Measurements from ENCODE around the gene RARA.
A peak's percentile ranks its signal among the peaks of the same experiment; 100 is the strongest.

RARA gene

DNA sequence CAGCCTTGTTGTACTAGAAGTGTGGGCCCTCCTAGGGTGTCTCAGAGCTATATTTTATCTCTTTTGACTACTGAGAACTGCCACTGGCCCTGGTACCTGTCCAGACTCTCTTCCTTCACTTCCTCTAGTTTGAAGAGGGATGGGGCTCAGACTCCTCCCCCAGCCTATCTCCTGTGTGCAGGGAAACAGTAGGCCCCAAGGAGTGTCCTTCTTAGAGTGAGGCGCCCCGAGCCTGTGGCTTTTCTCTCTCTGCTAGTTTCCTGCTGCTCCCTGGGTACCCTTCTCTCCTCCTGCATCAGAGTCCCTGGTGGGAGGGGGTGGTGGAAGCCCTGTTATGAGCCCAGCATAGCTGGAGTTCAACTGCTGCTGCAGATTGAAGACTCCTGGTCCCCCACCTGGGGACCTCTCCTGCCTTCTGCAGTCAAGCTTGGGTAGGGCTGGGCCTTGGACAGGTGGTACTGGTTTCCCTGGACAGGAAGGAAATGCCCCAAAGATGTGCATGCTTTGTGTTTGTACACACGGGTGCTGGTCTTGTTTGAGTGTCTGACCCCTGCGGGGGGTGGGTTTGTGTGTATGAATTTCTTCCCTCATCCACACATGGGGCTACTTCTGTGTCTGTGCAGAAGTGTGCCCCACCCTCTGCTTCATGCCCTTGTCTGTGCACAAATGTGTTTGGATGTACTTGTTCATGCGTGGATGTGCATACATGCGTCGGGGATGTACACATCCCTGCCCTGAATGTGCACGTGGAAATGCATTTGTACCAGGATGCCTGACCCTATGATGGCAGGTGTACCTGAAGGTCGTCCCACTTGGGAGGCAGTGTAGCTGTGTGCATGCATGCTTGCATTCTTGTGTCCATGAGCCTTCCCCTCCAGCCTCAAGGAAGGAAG lies 6.9 kb downstream of the RARA start:
- POLR2A ChIA-PET = interaction anchor here (0.6 to 4.3 kb wide), 3 partner anchors 11 to 236 kb away, joined by 4 to 35 read pairs (median 4); no protein-coding TSS in a partner anchor

DNA sequence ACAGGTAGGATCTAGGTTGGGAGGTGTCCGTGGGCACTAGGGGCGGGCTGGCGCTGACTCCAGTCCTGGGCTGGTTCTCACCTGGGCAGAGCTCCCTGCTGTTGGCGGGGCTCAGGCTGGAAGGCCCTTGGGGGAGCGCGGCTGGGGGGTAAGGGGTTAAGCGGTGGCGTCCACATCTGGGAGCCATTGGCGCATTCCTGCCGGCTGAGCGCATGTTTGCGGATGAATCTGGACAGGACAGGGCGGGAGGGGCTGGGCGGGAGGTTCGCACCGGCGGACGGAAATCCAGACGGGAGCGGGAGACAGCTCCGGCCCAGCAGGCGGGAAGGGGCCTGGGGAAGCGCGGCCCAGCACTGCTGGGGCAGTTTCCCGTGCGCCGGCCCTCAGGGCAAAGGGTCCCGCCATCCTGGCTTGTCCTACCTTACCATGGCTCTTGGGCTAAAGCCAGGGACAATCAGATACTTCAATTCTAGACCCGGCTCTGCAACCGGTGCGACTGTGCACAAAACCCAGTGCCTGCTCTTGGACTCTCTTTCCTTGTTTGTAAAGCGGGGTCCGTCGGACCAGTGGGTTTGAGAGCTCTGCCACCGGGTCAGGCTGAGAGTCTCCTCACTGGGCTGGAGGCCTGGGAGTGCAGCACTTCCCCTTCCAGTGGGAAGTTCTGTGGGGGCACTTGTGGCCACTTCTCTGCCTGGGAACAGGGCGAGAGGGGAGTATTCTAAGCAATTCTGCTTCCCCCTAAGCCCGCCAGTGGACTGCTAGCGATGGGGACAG lies 7.8 kb downstream of the RARA start:
- peak overlapping the region; percentile 60 for H3K4me3 ChIP-seq (ENCODE audit: low read depth, low read length)
- ChIA-PET CTCF (interaction anchor here (0.6 to 4.0 kb wide), 21 partner anchors 11 to 308 kb away, joined by 3 to 110 read pairs (median 4); partner anchors contain the start of gene RARA), POLR2A (interaction anchor here (0.6 to 4.3 kb wide), 5 partner anchors 12 to 1579 kb away, joined by 3 to 35 read pairs (median 3); no protein-coding TSS in a partner anchor)
- TF ChIP-seq, protein P1, sequence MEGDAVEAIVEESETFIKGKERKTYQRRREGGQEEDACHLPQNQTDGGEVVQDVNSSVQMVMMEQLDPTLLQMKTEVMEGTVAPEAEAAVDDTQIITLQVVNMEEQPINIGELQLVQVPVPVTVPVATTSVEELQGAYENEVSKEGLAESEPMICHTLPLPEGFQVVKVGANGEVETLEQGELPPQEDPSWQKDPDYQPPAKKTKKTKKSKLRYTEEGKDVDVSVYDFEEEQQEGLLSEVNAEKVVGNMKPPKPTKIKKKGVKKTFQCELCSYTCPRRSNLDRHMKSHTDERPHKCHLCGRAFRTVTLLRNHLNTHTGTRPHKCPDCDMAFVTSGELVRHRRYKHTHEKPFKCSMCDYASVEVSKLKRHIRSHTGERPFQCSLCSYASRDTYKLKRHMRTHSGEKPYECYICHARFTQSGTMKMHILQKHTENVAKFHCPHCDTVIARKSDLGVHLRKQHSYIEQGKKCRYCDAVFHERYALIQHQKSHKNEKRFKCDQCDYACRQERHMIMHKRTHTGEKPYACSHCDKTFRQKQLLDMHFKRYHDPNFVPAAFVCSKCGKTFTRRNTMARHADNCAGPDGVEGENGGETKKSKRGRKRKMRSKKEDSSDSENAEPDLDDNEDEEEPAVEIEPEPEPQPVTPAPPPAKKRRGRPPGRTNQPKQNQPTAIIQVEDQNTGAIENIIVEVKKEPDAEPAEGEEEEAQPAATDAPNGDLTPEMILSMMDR (IDR thresholded peaks at IDR 0.05; ENCODE audit: insufficient read depth, low read length, missing control alignments) = no peak
- DNase-seq (ENCODE audit: low read depth, low spot score) = no peak

More for the DNA sequence above, 6.9 kb downstream of the RARA start:
- TF ChIP-seq, protein P1 (IDR thresholded peaks at IDR 0.05; ENCODE audit: insufficient read depth, low read length, missing control alignments) = no peak
- CTCF ChIA-PET = interaction anchor here (0.7 to 4.0 kb wide), 11 partner anchors 10 to 99 kb away, joined by 3 to 110 read pairs (median 10); partner anchors contain the start of gene RARA
- no peak for DNase-seq (ENCODE audit: low read depth, low spot score)
- no peak overlapping the region for H3K4me3 ChIP-seq (ENCODE audit: low read depth, low read length)

DNA sequence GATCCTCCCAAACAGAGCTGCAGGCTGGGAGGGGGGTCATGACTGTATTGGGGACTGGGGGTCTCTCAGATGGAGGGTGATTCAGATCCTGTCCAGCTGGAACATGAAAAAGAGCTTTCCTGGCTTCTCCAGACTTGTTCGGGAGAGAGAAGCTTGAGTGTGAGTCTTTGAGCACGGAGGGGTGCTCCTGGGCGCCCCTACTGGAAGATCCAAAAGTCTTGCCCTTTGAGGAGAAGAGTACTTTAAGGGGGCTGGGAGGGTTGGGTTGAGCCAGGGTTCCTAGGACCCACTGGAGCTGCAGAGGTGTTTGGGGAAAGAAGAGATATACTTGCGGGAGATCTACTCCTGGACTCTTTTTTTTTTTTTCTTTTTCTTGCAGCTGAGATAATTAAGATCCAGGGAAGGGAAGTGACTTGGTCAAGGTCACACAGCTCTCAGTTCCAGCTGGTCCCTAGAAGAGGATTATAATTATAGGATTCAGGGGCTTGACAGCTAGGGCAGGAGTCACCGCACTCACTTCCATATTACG lies 8.4 kb downstream of the RARA start:
- POLR2A ChIA-PET = interaction anchor here (0.6 to 4.3 kb wide), 5 partner anchors 12 to 1580 kb away, joined by 3 to 35 read pairs (median 3); no protein-coding TSS in a partner anchor
- CTCF ChIA-PET = interaction anchor here (0.6 to 4.0 kb wide), 21 partner anchors 10 to 308 kb away, joined by 3 to 110 read pairs (median 4); partner anchors contain the start of gene RARA

DNA sequence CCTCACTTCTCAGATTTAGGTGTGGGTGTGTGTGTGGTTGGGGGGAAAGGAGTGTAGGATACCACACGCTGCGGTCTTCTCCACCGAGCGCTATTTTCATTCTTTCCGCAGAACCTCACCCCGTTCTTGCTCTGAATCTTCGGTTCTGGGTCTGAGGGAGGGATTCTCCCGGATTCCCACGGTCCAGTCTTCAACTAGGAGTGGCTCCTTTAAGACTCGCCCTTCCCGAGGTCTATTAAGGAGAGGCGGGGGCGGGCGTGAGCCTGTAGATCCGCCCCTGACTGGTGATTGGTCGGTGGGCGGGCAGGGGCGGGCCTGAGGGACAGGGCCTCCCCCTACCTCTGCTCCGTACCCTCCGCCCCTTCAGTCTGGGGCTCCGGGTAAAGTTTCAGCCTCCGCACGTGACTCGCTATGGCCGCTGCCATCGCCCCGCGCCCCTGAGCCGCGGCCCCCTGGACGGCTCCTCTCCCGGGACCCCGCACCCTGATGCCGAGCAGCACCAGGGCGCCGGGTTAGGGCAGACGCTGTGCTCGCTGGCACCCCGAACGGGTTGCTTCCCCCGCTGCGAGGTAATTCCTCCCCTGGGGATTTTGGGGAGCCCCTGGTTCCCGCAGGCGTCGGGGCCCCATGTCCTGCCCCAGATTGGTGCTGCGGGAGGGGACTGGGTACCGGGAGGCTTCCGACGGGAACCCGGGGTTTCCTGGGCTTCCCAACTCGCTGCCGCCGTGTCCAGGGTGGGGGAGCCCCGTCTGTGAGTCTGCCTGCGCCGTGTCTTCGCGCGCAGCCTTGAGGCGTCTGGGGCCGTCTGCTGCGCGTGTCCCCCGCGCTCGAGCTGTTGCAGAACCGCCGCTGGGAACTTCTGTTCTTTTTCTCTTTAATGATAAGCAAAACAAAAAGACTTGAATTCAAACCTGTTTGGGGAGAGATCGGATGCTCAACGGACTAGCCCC lies 9.2 kb downstream of the RARA start:
- CTCF ChIA-PET = interaction anchor here (0.6 to 4.0 kb wide), 21 partner anchors 9 to 218 kb away, joined by 3 to 110 read pairs (median 5); partner anchors contain the start of gene RARA
- POLR2A ChIA-PET = interaction anchor here (0.6 to 4.3 kb wide), 7 partner anchors 10 to 1581 kb away, joined by 3 to 35 read pairs (median 3); no protein-coding TSS in a partner anchor
- H3K4me3 ChIP-seq (ENCODE audit: low read depth, low read length) = peak overlapping the region; percentile 92
- TF ChIP-seq, protein P1 (IDR thresholded peaks at IDR 0.05; ENCODE audit: insufficient read depth, low read length, missing control alignments) = no peak
- DNase-seq (ENCODE audit: low read depth, low spot score) = peak; percentile 84

More for the DNA sequence above, 8.4 kb downstream of the RARA start:
- TF ChIP-seq, protein P1 (IDR thresholded peaks at IDR 0.05; ENCODE audit: insufficient read depth, low read length, missing control alignments) = peak; percentile 67
- no peak for DNase-seq (ENCODE audit: low read depth, low spot score)
- peak overlapping the region; percentile 60 for H3K4me3 ChIP-seq (ENCODE audit: low read depth, low read length)

DNA sequence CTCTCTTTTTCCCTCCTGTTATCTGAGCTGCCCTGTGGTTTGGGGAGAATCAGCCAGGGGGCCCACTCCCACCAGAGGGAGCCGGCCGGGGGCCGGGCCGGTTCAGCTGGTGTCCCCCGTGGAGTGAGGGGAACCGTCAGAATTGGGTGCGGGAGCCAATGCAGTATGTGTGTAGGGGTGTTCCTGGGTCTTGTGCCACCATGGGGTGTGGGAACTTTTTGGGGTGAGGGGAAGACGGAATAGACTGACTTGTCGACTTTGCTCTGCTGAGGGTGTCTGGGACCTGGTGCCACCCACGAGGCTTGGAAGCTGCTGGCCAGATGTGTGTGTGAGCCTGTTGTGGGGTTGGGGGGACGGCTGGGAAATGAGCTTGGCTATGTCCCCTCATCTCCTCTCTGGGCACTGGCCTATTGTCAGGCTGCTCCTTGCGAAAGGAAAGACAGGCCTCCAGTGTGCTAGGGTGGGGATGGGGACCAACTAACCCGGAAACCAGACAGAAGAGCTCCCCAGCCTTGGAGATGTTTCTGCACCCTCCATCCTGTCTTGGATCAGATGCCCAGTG lies 9.9 kb downstream of the RARA start:
- CTCF ChIA-PET = interaction anchor here (0.9 to 3.8 kb wide), 8 partner anchors 12 to 242 kb away, joined by 3 to 22 read pairs (median 4); no protein-coding TSS in a partner anchor
- POLR2A ChIA-PET = interaction anchor here (0.7 to 1.6 kb wide), 3 partner anchors 11 to 27 kb away, joined by 3 to 8 read pairs (median 4); no protein-coding TSS in a partner anchor
- TF ChIP-seq, protein P1 (IDR thresholded peaks at IDR 0.05; ENCODE audit: insufficient read depth, low read length, missing control alignments) = no peak
- H3K4me3 ChIP-seq (ENCODE audit: low read depth, low read length) = peak overlapping the region; percentile 92
- no peak for DNase-seq (ENCODE audit: low read depth, low spot score)

Measured in AG04449 (cell line).